HL-60 (cell line): Measurements from ENCODE around the gene COBL.

Source experiments
- CTCF ChIP-seq: IDR thresholded peaks from one replicate; pipeline ENCODE4 v1.5.1; 2011; ENCODE audit warnings: low read length, control low read depth, inconsistent platforms; ENCODE audit not compliant: insufficient read depth
- POLR2AphosphoS5 ChIP-seq: IDR thresholded peaks from 2 replicates; pipeline ENCODE4 v1.6.1; 2012; ENCODE audit warnings: low read depth
- TF ChIP-seq, protein P1 (sequence below): IDR thresholded peaks from 2 replicates; pipeline ENCODE4 v1.6.1; 2012; ENCODE audit warnings: low read depth; ENCODE audit not compliant: insufficient replicate concordance

- TF ChIP-seq, protein P1, sequence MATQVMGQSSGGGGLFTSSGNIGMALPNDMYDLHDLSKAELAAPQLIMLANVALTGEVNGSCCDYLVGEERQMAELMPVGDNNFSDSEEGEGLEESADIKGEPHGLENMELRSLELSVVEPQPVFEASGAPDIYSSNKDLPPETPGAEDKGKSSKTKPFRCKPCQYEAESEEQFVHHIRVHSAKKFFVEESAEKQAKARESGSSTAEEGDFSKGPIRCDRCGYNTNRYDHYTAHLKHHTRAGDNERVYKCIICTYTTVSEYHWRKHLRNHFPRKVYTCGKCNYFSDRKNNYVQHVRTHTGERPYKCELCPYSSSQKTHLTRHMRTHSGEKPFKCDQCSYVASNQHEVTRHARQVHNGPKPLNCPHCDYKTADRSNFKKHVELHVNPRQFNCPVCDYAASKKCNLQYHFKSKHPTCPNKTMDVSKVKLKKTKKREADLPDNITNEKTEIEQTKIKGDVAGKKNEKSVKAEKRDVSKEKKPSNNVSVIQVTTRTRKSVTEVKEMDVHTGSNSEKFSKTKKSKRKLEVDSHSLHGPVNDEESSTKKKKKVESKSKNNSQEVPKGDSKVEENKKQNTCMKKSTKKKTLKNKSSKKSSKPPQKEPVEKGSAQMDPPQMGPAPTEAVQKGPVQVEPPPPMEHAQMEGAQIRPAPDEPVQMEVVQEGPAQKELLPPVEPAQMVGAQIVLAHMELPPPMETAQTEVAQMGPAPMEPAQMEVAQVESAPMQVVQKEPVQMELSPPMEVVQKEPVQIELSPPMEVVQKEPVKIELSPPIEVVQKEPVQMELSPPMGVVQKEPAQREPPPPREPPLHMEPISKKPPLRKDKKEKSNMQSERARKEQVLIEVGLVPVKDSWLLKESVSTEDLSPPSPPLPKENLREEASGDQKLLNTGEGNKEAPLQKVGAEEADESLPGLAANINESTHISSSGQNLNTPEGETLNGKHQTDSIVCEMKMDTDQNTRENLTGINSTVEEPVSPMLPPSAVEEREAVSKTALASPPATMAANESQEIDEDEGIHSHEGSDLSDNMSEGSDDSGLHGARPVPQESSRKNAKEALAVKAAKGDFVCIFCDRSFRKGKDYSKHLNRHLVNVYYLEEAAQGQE: no peak
- TF ChIP-seq CTCF (no peak), POLR2AphosphoS5 (no peak)
These were observed 128.7 kb downstream of the COBL start for GRCh38 chr7:51187941-51188340.
